Esophagus mucosa (tissue), 1 donor: ENCODE results near the gene STIM2. TPM values are rescaled to one million over a fixed set of nuclear protein-coding genes. Genes with fewer than 3 reads are reported as not detected.
"Not testable (repeated sequence)": the region's sequence is repeated elsewhere in the genome, so short reads cannot be mapped to it uniquely, and the experiment has no call there.

Source experiments
- ATAC-seq: fragments of 200-7000 bp; cut with Tn5 transposase; one replicate; pipeline ENCODE4 v1.9.1; 2020
- total RNA-seq: library from RNA; stranded (reverse); gene quantifications from one replicate; pipeline ENCODE4 v1.2.4, GENCODE V29; 2023
- donor health status: DM: yes; HTN: yes; CAD: no.

STIM2 gene
- total RNA-seq, 1 donor from 2014 or later = 7.1 TPM

DNA sequence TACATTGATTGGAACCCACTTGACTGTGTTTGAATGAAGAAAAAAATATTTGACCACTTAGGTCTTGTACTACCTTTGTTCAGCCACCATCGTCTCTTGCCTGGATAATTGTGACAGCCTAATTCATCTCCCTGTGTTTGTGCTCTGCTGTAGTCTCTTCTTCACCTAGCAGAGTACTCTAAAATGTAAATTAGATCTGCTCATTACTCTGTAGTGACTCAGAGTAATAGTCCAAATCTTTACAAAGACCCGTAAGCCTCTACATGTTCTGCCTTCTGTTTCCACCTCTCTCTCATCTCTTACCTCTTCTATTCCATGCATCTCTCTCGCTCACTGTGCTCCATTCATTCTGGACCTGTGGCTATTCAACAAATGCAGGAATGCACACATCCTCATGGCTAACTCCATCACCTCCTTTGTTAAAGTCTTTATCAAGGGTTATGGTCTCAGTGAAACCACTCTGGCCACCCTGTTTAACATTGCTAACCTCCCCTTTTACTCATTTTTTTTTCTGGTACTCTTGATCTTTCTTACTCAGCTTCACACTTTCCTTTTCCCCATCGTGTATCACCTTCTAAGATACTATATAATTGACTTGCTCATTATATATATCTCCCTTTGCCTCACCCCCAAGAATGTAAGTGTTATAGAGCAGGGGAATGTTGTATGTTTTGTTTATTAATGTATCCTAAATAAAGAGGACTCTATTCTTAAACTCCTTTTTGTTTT, 98.4 kb downstream of the STIM2 start:
- no peak for ATAC-seq

DNA sequence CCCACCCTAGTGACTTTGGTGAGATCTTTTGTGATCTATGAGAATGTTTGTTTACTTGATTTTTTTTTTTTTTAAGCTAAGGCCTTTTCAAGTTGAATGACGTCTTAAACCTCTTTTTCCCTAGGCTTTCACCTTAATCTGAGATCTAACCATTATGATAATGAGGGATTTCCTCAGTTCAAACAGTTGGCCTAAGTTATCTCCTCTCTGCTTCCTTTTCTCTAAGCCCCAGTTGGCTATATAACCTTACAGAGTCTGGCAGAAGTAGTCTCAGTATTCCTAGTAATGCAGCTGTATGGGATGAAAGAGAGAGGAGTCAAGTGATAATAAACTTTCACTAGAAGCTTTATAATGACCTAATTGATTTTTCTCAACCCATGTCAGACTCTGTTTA, 99.0 kb downstream of the STIM2 start:
- no peak for ATAC-seq

- no peak for ATAC-seq
Measured at GRCh38 chr4:26962720-26963119, 102.1 kb downstream of the STIM2 start.

- ATAC-seq = no peak
Measured at GRCh38 chr4:26964512-26964911, 103.9 kb downstream of the STIM2 start.

DNA sequence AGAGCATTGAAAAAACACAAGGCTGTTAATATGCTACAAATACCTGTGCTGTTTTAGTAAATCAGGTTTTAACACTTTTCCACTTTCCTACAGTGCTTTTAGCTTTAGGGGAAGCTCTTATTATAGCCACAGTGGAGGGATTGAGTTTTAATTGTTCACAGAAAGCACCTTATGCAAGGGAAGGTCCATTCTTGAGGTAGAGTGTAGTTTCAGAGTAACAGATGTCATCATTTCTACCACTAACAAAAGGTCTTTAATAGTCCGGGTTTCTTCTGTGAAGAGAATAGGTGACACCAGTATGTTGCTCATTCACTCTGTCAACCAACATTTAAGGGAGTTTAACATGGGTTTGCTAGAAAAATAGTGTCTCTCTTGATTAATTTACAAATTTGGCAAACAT, 104.4 kb downstream of the STIM2 start:
- no peak for ATAC-seq

DNA sequence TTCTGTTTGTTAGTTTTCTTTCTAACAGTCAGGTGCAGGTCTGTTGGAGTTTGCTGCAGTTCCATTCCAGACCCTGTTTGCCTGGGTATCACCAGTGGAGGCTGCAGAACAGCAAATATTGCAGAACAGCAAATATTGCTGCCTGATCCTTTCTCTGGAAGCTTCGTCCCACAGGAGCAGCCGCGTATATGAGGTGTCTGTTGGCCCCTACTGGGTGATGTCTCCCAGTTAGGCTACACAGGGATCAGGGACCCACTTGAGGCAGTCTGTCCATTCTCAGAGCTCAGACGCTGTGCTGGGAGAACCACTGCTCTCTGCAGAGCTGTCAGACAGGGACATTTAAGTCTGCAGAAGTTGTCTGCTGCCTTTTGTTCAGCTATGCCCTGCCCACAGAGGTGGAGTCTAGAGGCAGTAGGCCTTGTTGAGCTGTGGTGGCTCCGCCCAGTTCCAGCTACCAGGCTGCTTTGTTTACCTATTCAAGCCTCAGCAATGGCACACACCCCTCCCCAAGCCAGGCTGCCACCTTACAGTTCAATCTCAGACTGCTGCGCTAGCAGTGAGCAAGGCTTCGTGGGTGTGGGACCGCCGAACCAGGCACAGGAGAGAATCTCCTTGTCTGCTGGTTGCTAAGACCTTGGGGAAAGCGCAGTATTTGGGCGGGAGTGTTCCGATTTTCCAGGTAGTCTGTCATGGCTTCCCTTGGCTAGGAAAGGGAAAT, 115.0 kb downstream of the STIM2 start:
- not testable (repeated sequence) for ATAC-seq

GRCh38 chr4:26978387-26979053, 117.9 kb downstream of the STIM2 start:
- no peak for ATAC-seq

- ATAC-seq = no peak
Measured at GRCh38 chr4:26984896-26985295, 124.3 kb downstream of the STIM2 start.

GRCh38 chr4:26985873-26986272, 125.2 kb downstream of the STIM2 start:
- no peak for ATAC-seq

- no peak for ATAC-seq
Measured at GRCh38 chr4:26987191-26987590, 126.5 kb downstream of the STIM2 start.

DNA sequence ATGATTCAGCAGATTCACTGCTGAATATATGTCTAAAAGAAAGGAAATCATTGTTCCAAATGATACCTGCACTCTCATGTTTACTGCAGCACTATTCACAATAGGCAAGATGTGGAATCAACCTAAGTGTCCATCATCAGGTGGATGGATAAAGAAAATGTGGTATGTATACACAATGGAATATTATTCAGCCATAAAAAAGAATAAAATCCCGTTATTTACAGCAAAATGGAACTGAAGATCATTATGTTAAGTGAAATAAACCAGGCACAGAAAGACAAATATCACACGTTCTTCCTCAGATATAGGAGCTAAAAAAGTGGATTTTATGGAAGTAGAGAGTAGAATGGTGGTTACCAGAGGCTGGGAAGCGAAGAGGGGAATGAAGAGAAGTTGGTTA, 130.4 kb downstream of the STIM2 start:
- ATAC-seq = no peak

- ATAC-seq = peak; percentile 18
Measured at GRCh38 chr4:26992657-26993361, 132.2 kb downstream of the STIM2 start.

DNA sequence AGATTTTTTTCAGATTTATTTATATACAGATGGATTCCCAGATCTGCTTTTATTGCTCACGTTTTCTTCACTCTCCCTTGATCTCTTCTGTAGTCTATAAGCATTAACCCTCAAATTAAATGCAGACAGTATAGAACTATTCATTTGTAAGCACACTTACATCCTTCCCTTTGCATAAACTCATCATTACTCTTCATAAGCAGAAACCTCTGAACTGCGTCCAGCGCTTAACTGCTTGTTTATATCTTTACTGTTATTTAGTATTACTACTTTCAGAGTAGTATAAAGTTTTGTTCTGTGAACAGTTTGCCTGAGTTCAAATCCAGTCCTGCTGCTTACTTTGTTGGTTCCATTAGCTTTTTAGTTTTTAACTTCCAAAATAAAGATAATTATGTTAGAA, 132.9 kb downstream of the STIM2 start:
- no peak for ATAC-seq

- no peak for ATAC-seq
Measured at GRCh38 chr4:26993967-26994366, 133.3 kb downstream of the STIM2 start.

GRCh38 chr4:26995316-26995715, 134.7 kb downstream of the STIM2 start:
- no peak for ATAC-seq

DNA sequence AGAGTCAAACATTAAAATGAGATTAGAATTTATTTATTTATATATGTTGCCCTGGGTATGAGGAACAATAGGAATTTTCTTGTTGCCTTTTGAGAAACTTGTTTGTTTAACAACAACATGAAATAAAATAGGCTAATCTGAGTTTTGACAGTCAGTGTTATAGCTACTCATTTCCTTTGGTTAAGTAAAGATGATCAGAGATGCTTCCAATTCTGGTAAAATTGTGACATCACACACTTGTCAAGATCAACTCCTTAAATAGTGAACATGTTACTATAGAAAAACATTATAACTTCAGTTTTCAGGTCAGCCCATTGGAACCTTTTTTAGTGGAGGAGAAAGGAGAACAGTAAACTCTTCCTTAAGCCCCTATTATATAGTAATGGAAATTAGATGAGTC, 136.1 kb downstream of the STIM2 start:
- no peak for ATAC-seq

GRCh38 chr4:26999689-27000088, 139.0 kb downstream of the STIM2 start:
- ATAC-seq = no peak

GRCh38 chr4:27000122-27000521, 139.5 kb downstream of the STIM2 start:
- ATAC-seq = no peak

DNA sequence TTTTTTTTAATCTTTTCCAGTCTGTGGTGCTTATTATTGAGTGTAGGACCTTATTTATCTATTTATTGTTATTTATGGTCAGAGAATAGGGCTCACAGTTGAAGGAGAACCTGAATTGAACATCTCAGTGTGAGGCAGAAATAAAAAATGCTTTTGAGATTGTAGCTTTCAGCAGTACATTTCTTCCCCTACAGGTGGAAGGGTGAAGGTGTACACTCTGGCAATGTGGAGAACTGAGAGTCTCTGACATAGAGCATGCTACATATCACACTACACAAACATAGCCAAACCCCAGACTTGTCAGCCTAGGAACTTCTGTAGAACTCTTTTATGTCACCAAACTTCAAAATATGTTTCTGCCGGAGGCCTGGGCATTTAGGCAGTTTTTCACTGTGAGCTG, 140.2 kb downstream of the STIM2 start:
- ATAC-seq = peak; percentile 46

DNA sequence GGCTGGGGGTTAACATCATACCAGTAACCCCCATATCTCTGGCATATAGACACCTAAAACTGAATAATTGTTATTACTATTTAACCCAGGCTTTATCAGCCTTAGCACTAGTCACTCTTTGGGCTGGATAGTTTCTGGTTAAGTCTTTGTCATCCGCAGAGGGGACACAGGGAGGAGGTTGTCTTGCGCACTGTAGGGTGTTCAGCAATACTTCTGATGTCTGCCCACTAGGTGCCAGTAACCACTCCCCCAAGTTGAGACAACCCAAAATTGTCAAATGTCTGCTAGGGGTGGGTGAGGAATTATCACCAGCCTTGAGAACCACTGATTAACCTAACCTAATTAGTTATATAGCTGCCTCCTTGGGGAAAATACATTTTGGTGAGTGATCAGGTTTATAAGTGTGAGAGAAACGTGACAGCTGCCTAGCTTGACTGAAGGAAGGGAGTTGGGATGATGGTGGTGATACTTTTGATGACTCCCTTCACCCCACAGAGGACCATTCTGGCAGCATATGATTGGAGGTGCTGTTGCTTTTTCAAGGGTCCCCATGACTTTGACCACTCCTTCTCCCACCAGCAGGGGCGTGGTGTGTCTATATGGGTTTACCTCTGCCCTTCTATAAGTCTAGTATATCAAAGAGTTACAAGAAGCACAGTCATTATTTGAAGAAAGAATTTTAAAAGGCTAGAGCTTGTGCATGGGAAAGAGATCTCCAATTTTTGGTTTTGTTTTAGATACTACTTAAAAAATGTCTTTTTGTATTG, 140.9 kb downstream of the STIM2 start:
- ATAC-seq = no peak

GRCh38 chr4:27003642-27004113, 143.0 kb downstream of the STIM2 start:
- no peak for ATAC-seq

DNA sequence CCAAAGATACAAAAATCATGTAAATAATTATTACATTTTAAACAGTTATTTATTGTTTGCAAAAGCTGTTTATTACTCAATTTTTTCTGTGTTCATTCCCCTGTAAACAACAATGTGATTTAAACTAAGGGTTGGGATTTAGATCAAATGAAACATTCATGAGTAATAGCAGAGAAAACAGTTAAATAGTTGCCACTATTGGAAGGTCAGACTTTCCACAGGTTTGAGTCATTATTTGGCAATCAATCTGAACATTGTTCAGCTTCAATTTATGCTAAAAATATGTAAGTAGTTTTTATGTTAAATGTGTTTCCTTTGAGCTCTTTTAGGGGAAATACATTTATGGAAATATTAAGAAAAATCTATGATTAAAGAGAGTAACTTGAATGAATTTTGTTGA, 144.9 kb downstream of the STIM2 start:
- no peak for ATAC-seq
